ENCODE measurements around the gene DEFB124.
"Not testable (repeated sequence)": the region's sequence is repeated elsewhere in the genome, so short reads cannot be mapped to it uniquely, and the experiment has no call there.

The DEFB124 gene

DNA sequence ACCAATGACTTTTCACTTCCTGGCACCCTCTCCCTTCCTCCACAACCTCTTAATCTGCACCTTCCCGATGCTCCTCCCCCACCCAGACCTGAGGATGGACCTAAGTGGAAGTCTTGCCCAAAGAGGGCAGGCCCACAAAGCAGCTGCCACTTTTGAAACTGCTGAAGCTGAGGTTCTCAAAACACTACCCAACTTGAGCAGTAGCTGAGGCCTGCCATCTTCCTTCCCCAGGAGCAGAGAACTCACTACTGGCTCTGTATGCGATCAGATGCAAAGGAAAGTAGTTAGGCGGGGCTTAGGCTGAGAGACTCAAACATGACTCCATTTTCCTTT, 40.8 kb upstream of the DEFB124 start:
- no peak for DNase-seq (ENCODE audit: low read depth)
- TF ChIP-seq, protein P1, sequence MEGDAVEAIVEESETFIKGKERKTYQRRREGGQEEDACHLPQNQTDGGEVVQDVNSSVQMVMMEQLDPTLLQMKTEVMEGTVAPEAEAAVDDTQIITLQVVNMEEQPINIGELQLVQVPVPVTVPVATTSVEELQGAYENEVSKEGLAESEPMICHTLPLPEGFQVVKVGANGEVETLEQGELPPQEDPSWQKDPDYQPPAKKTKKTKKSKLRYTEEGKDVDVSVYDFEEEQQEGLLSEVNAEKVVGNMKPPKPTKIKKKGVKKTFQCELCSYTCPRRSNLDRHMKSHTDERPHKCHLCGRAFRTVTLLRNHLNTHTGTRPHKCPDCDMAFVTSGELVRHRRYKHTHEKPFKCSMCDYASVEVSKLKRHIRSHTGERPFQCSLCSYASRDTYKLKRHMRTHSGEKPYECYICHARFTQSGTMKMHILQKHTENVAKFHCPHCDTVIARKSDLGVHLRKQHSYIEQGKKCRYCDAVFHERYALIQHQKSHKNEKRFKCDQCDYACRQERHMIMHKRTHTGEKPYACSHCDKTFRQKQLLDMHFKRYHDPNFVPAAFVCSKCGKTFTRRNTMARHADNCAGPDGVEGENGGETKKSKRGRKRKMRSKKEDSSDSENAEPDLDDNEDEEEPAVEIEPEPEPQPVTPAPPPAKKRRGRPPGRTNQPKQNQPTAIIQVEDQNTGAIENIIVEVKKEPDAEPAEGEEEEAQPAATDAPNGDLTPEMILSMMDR (IDR thresholded peaks at IDR 0.05; ENCODE audit: insufficient read depth, low read depth, low read length, missing control alignments), result no peak
- peak overlapping the region; percentile 94 for H3K4me3 ChIP-seq (ENCODE audit: low read length)

DNA sequence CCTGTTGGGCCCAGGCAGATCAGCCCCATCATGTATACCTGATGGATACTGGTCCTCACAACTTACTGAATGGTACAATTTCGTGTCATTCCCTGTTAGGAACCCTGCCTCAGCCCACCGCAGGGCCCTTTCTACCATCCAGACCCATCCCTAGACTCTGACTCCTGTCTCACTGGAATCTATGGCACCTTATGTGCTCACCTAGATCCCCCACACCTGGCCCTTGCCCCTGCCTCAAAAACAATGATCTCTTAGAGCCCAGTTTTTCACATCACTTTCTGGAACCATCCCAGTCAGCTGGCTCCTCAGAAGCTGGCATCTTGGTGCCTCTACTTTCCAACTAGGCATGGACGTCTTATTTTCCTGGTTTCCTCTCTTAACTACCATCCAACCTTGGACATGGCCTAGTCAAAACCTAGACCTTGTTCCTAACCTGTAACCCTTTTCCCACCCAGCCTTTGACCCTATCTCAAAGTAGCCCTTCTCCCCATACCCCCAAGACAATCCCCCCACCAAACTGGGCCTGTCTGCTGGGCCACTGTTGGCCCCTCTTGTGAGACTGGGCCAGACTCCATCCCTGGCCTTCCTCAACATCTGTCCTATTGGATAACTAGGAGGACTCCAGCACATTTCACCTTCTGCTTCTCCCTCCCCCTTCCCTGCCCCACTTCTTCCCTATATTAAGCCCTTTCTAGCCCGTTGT, 40.3 kb upstream of the DEFB124 start:
- TF ChIP-seq, protein P1 (IDR thresholded peaks at IDR 0.05; ENCODE audit: insufficient read depth, low read depth, low read length, missing control alignments), result no peak

DNA sequence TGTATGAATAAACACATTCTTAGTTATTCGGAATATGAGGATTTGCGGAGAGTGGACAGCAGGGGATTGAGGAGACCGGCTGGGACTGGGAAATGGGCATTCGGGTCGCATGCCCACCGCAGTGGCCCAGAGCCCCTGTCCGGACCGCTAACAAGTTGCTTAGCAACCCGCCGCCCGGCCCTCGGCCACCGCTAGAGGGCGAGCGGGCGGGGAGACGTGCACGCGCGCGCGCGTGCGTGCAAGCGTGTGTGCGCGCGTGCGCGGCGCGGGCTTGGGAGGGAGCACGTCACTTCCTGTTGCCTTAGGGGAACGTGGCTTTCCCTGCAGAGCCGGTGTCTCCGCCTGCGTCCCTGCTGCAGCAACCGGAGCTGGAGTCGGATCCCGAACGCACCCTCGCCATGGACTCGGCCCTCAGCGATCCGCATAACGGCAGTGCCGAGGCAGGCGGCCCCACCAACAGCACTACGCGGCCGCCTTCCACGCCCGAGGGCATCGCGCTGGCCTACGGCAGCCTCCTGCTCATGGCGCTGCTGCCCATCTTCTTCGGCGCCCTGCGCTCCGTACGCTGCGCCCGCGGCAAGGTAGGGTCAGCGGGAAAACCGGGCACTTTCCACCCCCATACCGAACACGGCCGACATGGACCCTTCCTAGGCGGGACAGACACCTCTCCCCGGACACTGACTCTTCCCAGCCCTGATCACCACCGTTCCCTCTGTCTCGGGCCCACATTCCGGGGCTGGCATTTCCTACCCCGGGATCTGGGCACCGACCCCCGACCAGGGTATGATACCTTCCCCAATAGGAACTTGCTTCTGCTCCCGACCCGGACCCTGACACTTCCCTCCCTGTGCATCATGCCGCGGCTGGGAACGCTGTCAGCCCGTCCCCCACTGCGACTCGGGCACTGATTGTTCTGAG, 39.5 kb upstream of the DEFB124 start, which contains the start of gene HM13:
TSS of gene HM13 (plus strand) at position 289 of the 918 bp plus-strand sequence. CDS start at position 399, 110 bp downstream.
- TF ChIP-seq, protein P1 (IDR thresholded peaks at IDR 0.05; ENCODE audit: insufficient read depth, low read depth, low read length, missing control alignments), result peak; percentile 56
- peak; percentile 96 for DNase-seq (ENCODE audit: low read depth)
- H3K4me3 ChIP-seq (ENCODE audit: low read length), result peak within 1 kb of the TSS; percentile 94

More for the DNA sequence above, 40.3 kb upstream of the DEFB124 start:
- no peak for DNase-seq (ENCODE audit: low read depth)
- peak overlapping the region; percentile 94 for H3K4me3 ChIP-seq (ENCODE audit: low read length)

DNA sequence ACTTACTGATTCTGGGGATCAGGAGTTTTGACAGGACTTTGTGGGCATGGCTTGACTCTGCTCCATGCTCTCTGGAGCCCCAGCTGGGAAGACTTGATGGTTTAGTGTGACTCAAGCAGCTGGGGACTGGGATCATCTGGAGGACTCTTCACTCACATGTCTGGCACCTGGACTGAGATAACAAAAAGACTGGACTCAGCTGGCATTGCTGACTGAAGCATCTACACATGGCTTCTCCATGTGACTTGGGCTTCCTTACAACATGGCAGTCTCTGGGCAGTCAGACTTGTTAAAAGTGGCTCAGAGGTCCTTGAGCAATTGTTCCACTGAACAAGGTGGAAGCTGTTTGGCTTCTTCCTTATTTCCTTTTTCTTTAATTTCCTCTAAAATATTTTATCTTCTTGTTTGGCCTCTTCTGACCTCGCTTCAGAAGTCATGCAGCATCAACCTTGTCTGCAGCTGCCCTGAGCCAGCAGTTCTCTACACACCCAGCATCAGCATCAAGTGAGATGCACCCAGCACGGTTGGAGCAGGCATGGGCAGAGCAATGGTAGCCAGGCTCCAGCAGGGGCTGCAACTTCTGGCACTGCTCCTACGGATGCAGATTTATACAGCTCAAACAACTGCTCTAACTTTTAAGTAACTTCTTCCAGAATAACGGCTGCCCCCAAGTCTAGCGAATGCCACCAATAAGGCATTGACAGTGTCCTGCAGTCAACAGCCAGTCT, 33.8 kb upstream of the DEFB124 start:
- TF ChIP-seq, protein P1 (IDR thresholded peaks at IDR 0.05; ENCODE audit: insufficient read depth, low read depth, low read length, missing control alignments), result no peak
- H3K4me3 ChIP-seq (ENCODE audit: low read length), result no peak overlapping the region
- DNase-seq (ENCODE audit: low read depth), result no peak

- TF ChIP-seq, protein P1 (IDR thresholded peaks at IDR 0.05; ENCODE audit: insufficient read depth, low read depth, low read length, missing control alignments), result no peak
- DNase-seq (ENCODE audit: low read depth), result peak; percentile 57
- H3K4me3 ChIP-seq (ENCODE audit: low read length), result no peak overlapping the region
Observed at GRCh38 chr20:31505903-31506302, 31.0 kb upstream of the DEFB124 start.

- TF ChIP-seq, protein P1 (IDR thresholded peaks at IDR 0.05; ENCODE audit: insufficient read depth, low read depth, low read length, missing control alignments), result peak; percentile 85
- not testable (repeated sequence) for H3K4me3 ChIP-seq (ENCODE audit: low read length)
- DNase-seq (ENCODE audit: low read depth), result peak; percentile 70
Observed at GRCh38 chr20:31502884-31503673, 28.2 kb upstream of the DEFB124 start.
